Measurements from ENCODE around the gene FRMD8. TPM values are rescaled to one million over a fixed set of nuclear protein-coding genes. Genes with fewer than 3 reads are reported as not detected.
A peak's percentile ranks its signal among the peaks of the same experiment; 100 is the strongest.
"Not testable (repeated sequence)": the region's sequence is repeated elsewhere in the genome, so short reads cannot be mapped to it uniquely, and the experiment has no call there.

The FRMD8 gene
- total RNA-seq, 1 experiment from 2014 or later, result 40.2 TPM

- H3K4me1 Mint-ChIP-seq (ENCODE audit: low read depth, unreplicated experiment), result peaks cover 8% of the 10 kb centered on the region
- peak overlapping the region; percentile 14 for H3K27ac Mint-ChIP-seq (ENCODE audit: unreplicated experiment)
- no peaks in the 10 kb centered on the region for H3K9me3 Mint-ChIP-seq (ENCODE audit: low read depth, unreplicated experiment)
- no peak overlapping the region for H3K4me3 Mint-ChIP-seq (ENCODE audit: low read depth, unreplicated experiment)
- intact Hi-C loops (cut with micrococcal nuclease; ENCODE audit: unreplicated experiment), result no loop called here
- no peaks in the 10 kb centered on the region for H3K27me3 Mint-ChIP-seq (ENCODE audit: unreplicated experiment)
- H3K36me3 Mint-ChIP-seq (ENCODE audit: insufficient read depth, unreplicated experiment), result peaks cover 64% of the 10 kb centered on the region
- DNase-seq, result no peak
- TF ChIP-seq CTCF (IDR thresholded peaks at IDR 0.05; ENCODE audit: unreplicated experiment), result no peak
- no TSS peak for BruUV-seq (replicated peaks)
- CTCF ChIA-PET, result no interaction called here
Measured at GRCh38 chr11:65410936-65411680, 24.7 kb downstream of the FRMD8 start.

- no peaks in the 10 kb centered on the region for H3K9me3 Mint-ChIP-seq (ENCODE audit: low read depth, unreplicated experiment)
- TF ChIP-seq CTCF (IDR thresholded peaks at IDR 0.05; ENCODE audit: unreplicated experiment), result no peak
- H3K27ac Mint-ChIP-seq (ENCODE audit: unreplicated experiment), result peak overlapping the region; percentile 14
- CTCF ChIA-PET, result no interaction called here
- intact Hi-C loops (cut with micrococcal nuclease; ENCODE audit: unreplicated experiment), result no loop called here
- no peak overlapping the region for H3K4me3 Mint-ChIP-seq (ENCODE audit: low read depth, unreplicated experiment)
- H3K4me1 Mint-ChIP-seq (ENCODE audit: low read depth, unreplicated experiment), result peaks cover 14% of the 10 kb centered on the region
- H3K27me3 Mint-ChIP-seq (ENCODE audit: unreplicated experiment), result no peaks in the 10 kb centered on the region
- peaks cover 64% of the 10 kb centered on the region for H3K36me3 Mint-ChIP-seq (ENCODE audit: insufficient read depth, unreplicated experiment)
- BruUV-seq (replicated peaks), result no TSS peak
- DNase-seq, result no peak
Measured at GRCh38 chr11:65411681-65412070, 25.2 kb downstream of the FRMD8 start.

DNA sequence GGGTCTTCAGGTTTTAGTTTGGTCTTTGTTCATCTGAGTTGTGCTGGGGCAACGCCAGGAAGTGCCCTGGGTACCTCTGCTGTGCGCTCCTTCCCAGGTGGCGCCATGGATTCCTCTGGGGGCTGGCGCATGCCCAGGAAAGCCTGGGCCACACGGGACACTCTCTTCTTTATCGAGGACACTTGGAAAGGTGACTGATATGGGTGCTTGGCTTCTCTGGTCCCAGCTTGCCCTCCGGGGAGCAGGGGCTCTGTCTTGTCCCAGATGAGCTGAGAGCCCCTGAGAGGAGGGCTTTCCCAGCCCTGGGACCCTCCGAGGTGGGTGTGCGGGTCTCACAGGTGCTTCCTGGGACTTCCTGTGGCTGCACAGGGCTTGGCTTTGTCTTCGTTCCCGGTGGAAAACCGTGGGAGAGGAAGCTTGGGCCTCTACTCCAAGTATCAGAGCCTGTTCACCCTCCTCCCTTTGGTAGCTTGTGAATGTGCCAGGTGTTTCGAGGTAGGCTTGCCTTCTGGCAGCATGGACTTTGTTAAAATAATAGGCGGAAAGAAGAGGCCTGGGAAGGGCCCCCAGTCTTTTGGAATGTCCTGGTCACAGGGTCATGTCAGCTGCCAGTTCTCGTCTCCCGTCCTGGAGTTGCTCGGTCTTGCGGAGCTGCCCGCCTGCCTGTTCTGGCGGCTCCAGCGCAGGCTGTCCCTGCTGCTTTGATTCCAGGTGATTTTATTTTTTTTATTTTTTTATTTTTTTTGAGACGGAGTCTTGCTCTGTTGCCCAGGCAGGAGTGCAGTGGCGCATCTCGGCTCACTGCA, 26.0 kb downstream of the FRMD8 start:
- intact Hi-C loops (cut with micrococcal nuclease; ENCODE audit: unreplicated experiment), result no loop called here
- CTCF ChIA-PET, result no interaction called here
- no peak for DNase-seq
- Mint-ChIP-seq H3K27me3 (ENCODE audit: unreplicated experiment) (no peaks in the 10 kb centered on the region), H3K36me3 (ENCODE audit: insufficient read depth, unreplicated experiment) (peaks cover 63% of the 10 kb centered on the region), H3K4me3 (ENCODE audit: low read depth, unreplicated experiment) (no peak overlapping the region), H3K4me1 (ENCODE audit: low read depth, unreplicated experiment) (peaks cover 22% of the 10 kb centered on the region), H3K9me3 (ENCODE audit: low read depth, unreplicated experiment) (no peaks in the 10 kb centered on the region), H3K27ac (ENCODE audit: unreplicated experiment) (no peak overlapping the region)
- no TSS peak for BruUV-seq (replicated peaks)
- TF ChIP-seq CTCF (IDR thresholded peaks at IDR 0.05; ENCODE audit: unreplicated experiment), result no peak

GRCh38 chr11:65413077-65413664, 26.7 kb downstream of the FRMD8 start:
- peaks cover 29% of the 10 kb centered on the region for H3K4me1 Mint-ChIP-seq (ENCODE audit: low read depth, unreplicated experiment)
- H3K27ac Mint-ChIP-seq (ENCODE audit: unreplicated experiment); intact Hi-C loops (cut with micrococcal nuclease; ENCODE audit: unreplicated experiment); CTCF ChIA-PET; H3K4me3 Mint-ChIP-seq (ENCODE audit: low read depth, unreplicated experiment); BruUV-seq (replicated peaks); H3K9me3 Mint-ChIP-seq (ENCODE audit: low read depth, unreplicated experiment); DNase-seq; H3K27me3 Mint-ChIP-seq (ENCODE audit: unreplicated experiment): not testable (repeated sequence)
- H3K36me3 Mint-ChIP-seq (ENCODE audit: insufficient read depth, unreplicated experiment), result peaks cover 60% of the 10 kb centered on the region

Data from Calu3 (cell line).